Measurements from ENCODE around the gene AGPAT2.

Gene AGPAT2

GRCh38 chr9:136728080-136728547, 40.9 kb upstream of the AGPAT2 start:
- TF ChIP-seq POLR2AphosphoS5 (IDR thresholded peaks at IDR 0.05; ENCODE audit: low read depth, low read length) (peak; percentile 100), PAX5 (IDR thresholded peaks at IDR 0.05; ENCODE audit: insufficient read depth, low read length, severe bottlenecking) (peak; percentile 95), SPI1 (IDR thresholded peaks at IDR 0.05; ENCODE audit: low read depth, low read length) (peak; percentile 38; the same call in 1 of the 2 replicates), POLR2A (IDR thresholded peaks at IDR 0.05; ENCODE audit: low read depth, low read length) (peak; percentile 99), TAF1 (IDR thresholded peaks at IDR 0.05; ENCODE audit: low read depth, low read length) (peak; percentile 98), POU2F2 (IDR thresholded peaks at IDR 0.05; ENCODE audit: low read depth, low read length) (peak; percentile 97)
- DNase-seq (ENCODE audit: insufficient read length, low spot score) = peak; percentile 98
- peak; percentile 83 for FAIRE-seq

DNA sequence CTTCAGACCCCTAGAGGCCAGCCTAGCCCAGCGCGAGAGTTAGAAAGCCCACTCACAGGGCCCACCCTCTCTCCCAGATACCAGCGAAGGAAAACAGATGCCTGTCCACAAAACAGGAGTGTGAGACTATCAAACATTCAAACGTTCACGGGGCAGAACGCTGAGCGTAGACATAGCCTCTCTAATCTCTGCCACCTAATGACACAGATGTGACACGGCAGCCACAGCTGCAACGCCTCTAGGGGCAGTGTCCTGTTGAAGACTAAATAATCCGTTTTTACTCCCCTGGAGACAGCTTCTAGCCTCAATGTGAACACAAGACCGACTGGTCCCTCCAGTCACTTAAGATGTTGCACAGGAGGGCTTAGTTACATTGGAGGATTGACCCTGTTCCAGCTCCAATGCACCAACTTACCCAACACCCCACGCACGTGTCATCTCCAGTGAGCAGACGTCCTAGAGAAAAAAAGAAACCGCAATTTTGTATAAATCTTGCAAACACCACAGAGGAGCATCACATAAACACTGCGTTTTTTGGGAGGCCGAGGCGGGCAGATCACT, 39.5 kb upstream of the AGPAT2 start:
- no peak for TF ChIP-seq POU2F2 (IDR thresholded peaks at IDR 0.05; ENCODE audit: low read depth, low read length)
- TF ChIP-seq SPI1 (IDR thresholded peaks at IDR 0.05; ENCODE audit: low read depth, low read length) = no peak
- no peak for TF ChIP-seq PAX5 (IDR thresholded peaks at IDR 0.05; ENCODE audit: insufficient read depth, low read length, severe bottlenecking)
- TF ChIP-seq TAF1 (IDR thresholded peaks at IDR 0.05; ENCODE audit: low read depth, low read length) = no peak
- no peak; the same call in 1 of the 2 replicates for TF ChIP-seq POLR2AphosphoS5 (IDR thresholded peaks at IDR 0.05; ENCODE audit: low read depth, low read length)
- TF ChIP-seq POLR2A (IDR thresholded peaks at IDR 0.05; ENCODE audit: low read depth, low read length) = no peak
- DNase-seq (ENCODE audit: insufficient read length, low spot score) = peak; percentile 74
- FAIRE-seq = peak; percentile 85

DNA sequence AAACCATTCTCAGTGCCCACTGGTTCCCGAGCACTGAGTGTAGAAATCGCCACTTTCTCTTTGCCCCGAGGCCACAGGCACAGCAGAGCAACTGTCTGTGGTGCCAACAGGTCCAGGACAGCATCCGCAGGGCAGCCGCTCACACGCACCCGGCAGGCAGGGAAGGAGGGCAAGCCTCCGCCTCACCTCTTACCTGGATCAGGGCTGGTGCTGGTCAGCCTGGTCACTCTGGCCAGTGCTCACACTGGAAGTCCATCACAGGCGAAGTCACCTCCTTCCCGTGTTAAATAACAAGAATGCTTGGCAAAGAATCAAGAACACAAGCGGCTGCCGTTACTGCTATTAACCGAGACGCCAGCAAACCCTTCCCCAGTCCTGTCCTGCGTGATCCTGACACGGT, 38.9 kb upstream of the AGPAT2 start:
- FAIRE-seq = no peak
- TF ChIP-seq POLR2AphosphoS5 (IDR thresholded peaks at IDR 0.05; ENCODE audit: low read depth, low read length) = 0 out of 2 replicates have a peak, but pooled peaks have one; percentile 1
- TF ChIP-seq SPI1 (IDR thresholded peaks at IDR 0.05; ENCODE audit: low read depth, low read length) = no peak
- no peak for TF ChIP-seq POLR2A (IDR thresholded peaks at IDR 0.05; ENCODE audit: low read depth, low read length)
- no peak for TF ChIP-seq PAX5 (IDR thresholded peaks at IDR 0.05; ENCODE audit: insufficient read depth, low read length, severe bottlenecking)
- DNase-seq (ENCODE audit: insufficient read length, low spot score) = no peak

DNA sequence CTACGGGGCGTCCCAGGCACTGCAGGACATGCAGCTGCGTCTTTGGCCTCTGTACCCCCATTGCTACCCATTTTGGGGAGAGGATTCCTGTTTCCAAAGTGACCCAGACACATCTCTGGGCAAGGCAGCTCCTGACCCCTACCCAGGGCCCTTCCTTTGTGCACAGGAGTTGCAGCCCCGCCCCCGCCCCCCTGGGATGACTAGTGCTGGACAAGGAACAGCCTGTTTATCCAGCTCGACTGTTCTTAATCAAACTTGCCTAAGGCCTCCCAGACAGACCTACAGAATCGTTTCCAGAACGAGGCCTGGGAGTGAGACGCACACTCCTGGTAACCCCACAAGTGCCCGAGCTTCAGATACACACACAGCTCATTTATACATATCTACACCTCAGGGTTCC, 38.4 kb upstream of the AGPAT2 start:
- TF ChIP-seq SPI1 (IDR thresholded peaks at IDR 0.05; ENCODE audit: low read depth, low read length) = no peak
- no peak for TF ChIP-seq POU2F2 (IDR thresholded peaks at IDR 0.05; ENCODE audit: low read depth, low read length)
- no peak for TF ChIP-seq POLR2AphosphoS5 (IDR thresholded peaks at IDR 0.05; ENCODE audit: low read depth, low read length)
- TF ChIP-seq PAX5 (IDR thresholded peaks at IDR 0.05; ENCODE audit: insufficient read depth, low read length, severe bottlenecking) = no peak
- TF ChIP-seq POLR2A (IDR thresholded peaks at IDR 0.05; ENCODE audit: low read depth, low read length) = no peak; the same call in 1 of the 2 replicates
- no peak for TF ChIP-seq TAF1 (IDR thresholded peaks at IDR 0.05; ENCODE audit: low read depth, low read length)
- FAIRE-seq (no peak), DNase-seq (ENCODE audit: insufficient read length, low spot score) (no peak)

- no peak for FAIRE-seq
- TF ChIP-seq POLR2AphosphoS5 (IDR thresholded peaks at IDR 0.05; ENCODE audit: low read depth, low read length) (no peak), POLR2A (IDR thresholded peaks at IDR 0.05; ENCODE audit: low read depth, low read length) (no peak), SPI1 (IDR thresholded peaks at IDR 0.05; ENCODE audit: low read depth, low read length) (no peak), PAX5 (IDR thresholded peaks at IDR 0.05; ENCODE audit: insufficient read depth, low read length, severe bottlenecking) (no peak), TAF1 (IDR thresholded peaks at IDR 0.05; ENCODE audit: low read depth, low read length) (no peak), POU2F2 (IDR thresholded peaks at IDR 0.05; ENCODE audit: low read depth, low read length) (no peak)
- DNase-seq (ENCODE audit: insufficient read length, low spot score) = no peak
These were observed 37.5 kb upstream of the AGPAT2 start for GRCh38 chr9:136724772-136725171.

DNA sequence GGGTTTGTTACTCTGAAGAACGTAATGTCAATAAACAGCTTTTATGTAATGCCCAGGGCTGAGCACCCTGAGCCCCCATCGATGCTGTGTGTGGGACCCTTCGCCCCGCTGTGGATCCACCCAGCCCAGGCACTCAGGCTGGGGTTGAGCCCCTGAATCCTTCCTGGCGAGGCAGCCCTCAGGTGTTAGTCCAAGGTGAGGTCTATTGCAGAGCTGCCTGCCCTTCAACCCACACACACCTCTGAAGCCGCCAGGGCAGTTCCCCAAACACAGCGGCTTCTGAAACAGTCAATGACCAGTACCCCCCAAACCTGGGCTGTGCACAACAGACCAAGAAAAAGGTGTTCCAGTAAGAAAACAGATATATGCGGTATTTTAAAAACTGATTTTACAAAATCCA, 36.7 kb upstream of the AGPAT2 start:
- TF ChIP-seq POLR2A (IDR thresholded peaks at IDR 0.05; ENCODE audit: low read depth, low read length) (no peak), SPI1 (IDR thresholded peaks at IDR 0.05; ENCODE audit: low read depth, low read length) (no peak)
- FAIRE-seq (no peak), DNase-seq (ENCODE audit: insufficient read length, low spot score) (no peak)

GRCh38 chr9:136723362-136723976, 36.2 kb upstream of the AGPAT2 start:
- no peak for DNase-seq (ENCODE audit: insufficient read length, low spot score)
- FAIRE-seq = no peak
- peak; percentile 55; the same call in 1 of the 2 replicates for TF ChIP-seq POLR2AphosphoS5 (IDR thresholded peaks at IDR 0.05; ENCODE audit: low read depth, low read length)
- no peak for TF ChIP-seq POLR2A (IDR thresholded peaks at IDR 0.05; ENCODE audit: low read depth, low read length)

GRCh38 chr9:136722969-136723356, 35.7 kb upstream of the AGPAT2 start:
- TF ChIP-seq SPI1 (IDR thresholded peaks at IDR 0.05; ENCODE audit: low read depth, low read length) (no peak), POU2F2 (IDR thresholded peaks at IDR 0.05; ENCODE audit: low read depth, low read length) (no peak)
- FAIRE-seq (no peak), DNase-seq (ENCODE audit: insufficient read length, low spot score) (no peak)

GRCh38 chr9:136722093-136722968, 35.1 kb upstream of the AGPAT2 start:
- FAIRE-seq (no peak), DNase-seq (ENCODE audit: insufficient read length, low spot score) (no peak)
- no peak for TF ChIP-seq TAF1 (IDR thresholded peaks at IDR 0.05; ENCODE audit: low read depth, low read length)
- no peak for TF ChIP-seq POU2F2 (IDR thresholded peaks at IDR 0.05; ENCODE audit: low read depth, low read length)
- peak; percentile 29; the same call in 1 of the 2 replicates for TF ChIP-seq POLR2AphosphoS5 (IDR thresholded peaks at IDR 0.05; ENCODE audit: low read depth, low read length)
- TF ChIP-seq POLR2A (IDR thresholded peaks at IDR 0.05; ENCODE audit: low read depth, low read length) = no peak; the same call in 1 of the 2 replicates
